GM23338 (cell line): Measurements from ENCODE around the gene MAPK8. TPM values are rescaled to one million over a fixed set of nuclear protein-coding genes. Genes with fewer than 3 reads are reported as not detected.

Source experiments
- ATAC-seq: fragments of 200-7000 bp; cut with Tn5 transposase; 3 replicates; pipeline ENCODE4 v1.9.1; 2020
- DNase-seq: peaks from one replicate; pipeline ENCODE4 v3.0.0-alpha.2; 2015; ENCODE audit warnings: low spot score
- H2AFZ ChIP-seq: fragments of 200-600 bp; sonication (generic); 2 replicates; pipeline ENCODE4 v1.8.0; 2016; ENCODE audit warnings: antibody characterized with exemption, mild to moderate bottlenecking, moderate library complexity
- H3F3A ChIP-seq: fragments of 200-600 bp; sonication (generic); replicated peaks from 2 replicates; pipeline ENCODE4 v1.8.0; 2017; ENCODE audit warnings: antibody characterized with exemption, mixed run types, low read depth
- H3K27ac ChIP-seq: fragments of 200-600 bp; sonication (generic); 2 replicates; pipeline ENCODE4 v1.6.1; 2016; ENCODE audit warnings: low read depth
- H3K27me3 ChIP-seq: fragments of 200-600 bp; sonication (generic); 2 replicates; pipeline ENCODE4 v1.8.0; 2016; ENCODE audit warnings: mild to moderate bottlenecking, mixed run types, moderate library complexity; ENCODE audit not compliant: insufficient read depth
- H3K36me3 ChIP-seq: fragments of 200-600 bp; sonication (generic); 2 replicates; pipeline ENCODE4 v1.8.0; 2016; ENCODE audit warnings: mild to moderate bottlenecking; ENCODE audit not compliant: insufficient read depth
- H3K4me1 ChIP-seq: fragments of 200-600 bp; sonication (generic); 2 replicates; pipeline ENCODE4 v1.8.0; 2016; ENCODE audit warnings: mild to moderate bottlenecking, moderate library complexity; ENCODE audit not compliant: insufficient read depth
- H3K4me2 ChIP-seq: fragments of 200-600 bp; sonication (generic); 2 replicates; pipeline ENCODE4 v1.7.1; 2017; ENCODE audit warnings: mixed run types
- H3K4me3 ChIP-seq: fragments of 200-600 bp; sonication (generic); 2 replicates; pipeline ENCODE4 v1.6.1; 2016; ENCODE audit warnings: mixed run types
- H3K79me2 ChIP-seq: fragments of 200-600 bp; sonication (generic); replicated peaks from 2 replicates; pipeline ENCODE4 v1.8.0; 2017; ENCODE audit warnings: mild to moderate bottlenecking; ENCODE audit not compliant: insufficient read depth
- H3K9me2 ChIP-seq: fragments of 200-600 bp; sonication (generic); 2 replicates; pipeline ENCODE4 v1.8.0; 2017; ENCODE audit not compliant: insufficient read depth
- H4K20me1 ChIP-seq: fragments of 200-600 bp; sonication (generic); replicated peaks from 2 replicates; pipeline ENCODE4 v1.8.0; 2017; ENCODE audit warnings: mild to moderate bottlenecking; ENCODE audit not compliant: insufficient read depth
- H3K27ac Mint-ChIP-seq: 2 replicates; pipeline ENCODE4 v1.8.0; 2020; ENCODE audit warnings: inconsistent platforms, mild to moderate bottlenecking, moderate library complexity, mixed read lengths
- H3K27me3 Mint-ChIP-seq: 3 replicates; pipeline ENCODE4 v1.8.0; 2022; ENCODE audit warnings: low read depth, mild to moderate bottlenecking, moderate library complexity, mixed read lengths, inconsistent platforms; ENCODE audit not compliant: insufficient read depth, poor library complexity
- H3K36me3 Mint-ChIP-seq: 3 replicates; pipeline ENCODE4 v1.8.0; 2021; ENCODE audit warnings: low read depth, mild to moderate bottlenecking, inconsistent platforms, moderate library complexity, mixed read lengths
- H3K4me1 Mint-ChIP-seq: 3 replicates; pipeline ENCODE4 v1.8.0; 2020; ENCODE audit warnings: mild to moderate bottlenecking, inconsistent platforms, mixed read lengths
- H3K4me3 Mint-ChIP-seq: 3 replicates; pipeline ENCODE4 v1.8.0; 2021; ENCODE audit warnings: moderate library complexity, mild to moderate bottlenecking, inconsistent platforms, mixed read lengths
- H3K9me3 Mint-ChIP-seq: 3 replicates; pipeline ENCODE4 v1.8.0; 2020; ENCODE audit warnings: moderate library complexity, mild to moderate bottlenecking, inconsistent platforms, mixed read lengths
- CREB1 ChIP-seq: fragments of 250-450 bp; sonication (Bioruptor Pico); IDR thresholded peaks from 2 replicates; pipeline ENCODE4 v1.5.0; 2020; ENCODE audit warnings: low read depth, mild to moderate bottlenecking, moderate library complexity
- CTCF ChIP-seq, 2 experiments: fragments of 200-600 bp in 1 of 2; sonication (generic) in 1 of 2; conservative IDR thresholded peaks; 2 replicates each; pipeline versions ENCODE4 v1.5.1 to v1.6.1; 2016 to 2017; ENCODE audit warnings: antibody characterized with exemption in 2 of 2, low read depth in 2 of 2, mild to moderate bottlenecking in 2 of 2, moderate library complexity in 1 of 2
- ETS1 ChIP-seq: IDR thresholded peaks from 2 replicates; pipeline ENCODE4 v1.6.1; 2016; ENCODE audit warnings: antibody characterized with exemption
- EZH2 ChIP-seq: fragments of 200-600 bp; sonication (generic); IDR thresholded peaks from one replicate; pipeline ENCODE4 v1.8.0; 2017; ENCODE audit warnings: antibody characterized with exemption, mild to moderate bottlenecking, low read depth; ENCODE audit not compliant: unreplicated experiment
- EZH2phosphoT487 ChIP-seq: fragments of 200-600 bp; sonication (generic); IDR thresholded peaks from one replicate; pipeline ENCODE4 v1.8.1; 2018; ENCODE audit warnings: antibody characterized with exemption; ENCODE audit not compliant: unreplicated experiment
- JUNB ChIP-seq: IDR thresholded peaks from one replicate; pipeline ENCODE4 v1.6.1; 2016; ENCODE audit warnings: antibody characterized with exemption; ENCODE audit not compliant: unreplicated experiment
- NANOG ChIP-seq: IDR thresholded peaks from 2 replicates; pipeline ENCODE4 v1.6.1; 2016; ENCODE audit warnings: antibody characterized with exemption, borderline replicate concordance
- POLR2AphosphoS5 ChIP-seq: IDR thresholded peaks from 2 replicates; pipeline ENCODE4 v1.6.1; 2016; ENCODE audit warnings: antibody characterized with exemption, low read depth
- STAT1 ChIP-seq: IDR thresholded peaks from one replicate; pipeline ENCODE4 v1.6.1; 2016; ENCODE audit warnings: antibody characterized with exemption; ENCODE audit not compliant: unreplicated experiment
- ZNF114 ChIP-seq: fragments of 250-450 bp; sonication (Bioruptor Pico); IDR thresholded peaks from 2 replicates; pipeline ENCODE4 v1.5.0; 2020; ENCODE audit warnings: mild to moderate bottlenecking, moderate library complexity
- ZNF331 ChIP-seq: fragments of 250-450 bp; sonication (Bioruptor Pico); IDR thresholded peaks from 2 replicates; pipeline ENCODE4 v1.5.0; 2020; ENCODE audit warnings: low read depth, mild to moderate bottlenecking, moderate library complexity
- ZNF462 ChIP-seq: fragments of 250-450 bp; sonication (Bioruptor Pico); IDR thresholded peaks from 2 replicates; pipeline ENCODE4 v1.5.0; 2020; ENCODE audit warnings: mild to moderate bottlenecking, moderate library complexity
- polyA plus RNA-seq: library from polyadenylated mRNA; unstranded; fragments of >200 nt; fragmentation: Nextera tagmentation; extraction: Ambion mirVana; gene quantifications from 2 replicates; pipeline ENCODE4 v1.2.1, GENCODE V29; 2016
- total RNA-seq: library from RNA; depleted of rRNA; stranded (reverse); fragments of >200 nt; shearing (Covaris generic); gene quantifications from 2 replicates; pipeline ENCODE4 v1.2.3, GENCODE V29; 2014
- TF ChIP-seq, protein P1 (sequence below): IDR thresholded peaks from one replicate; pipeline ENCODE4 v1.6.1; 2018; ENCODE audit warnings: antibody characterized with exemption; ENCODE audit not compliant: unreplicated experiment

MAPK8 gene
- total and polyA plus RNA-seq, 2 experiments from 2014 or later: 52.4 to 73.6 TPM

- TF ChIP-seq ZNF462 (CRISPR knock-in tag): no peak
- TF ChIP-seq CREB1 (CRISPR knock-in tag): no peak
- no peak for TF ChIP-seq JUNB
- TF ChIP-seq ETS1: no peak
- no peak for TF ChIP-seq POLR2AphosphoS5
- no peak for TF ChIP-seq NANOG
- TF ChIP-seq STAT1: no peak
- TF ChIP-seq ZNF331 (CRISPR knock-in tag): no peak
- no peak for TF ChIP-seq CTCF (conservative IDR thresholded peaks at IDR 0.05; ENCODE audit: low read depth in 2 of 2)
- no peak for TF ChIP-seq EZH2
- TF ChIP-seq, protein P1, sequence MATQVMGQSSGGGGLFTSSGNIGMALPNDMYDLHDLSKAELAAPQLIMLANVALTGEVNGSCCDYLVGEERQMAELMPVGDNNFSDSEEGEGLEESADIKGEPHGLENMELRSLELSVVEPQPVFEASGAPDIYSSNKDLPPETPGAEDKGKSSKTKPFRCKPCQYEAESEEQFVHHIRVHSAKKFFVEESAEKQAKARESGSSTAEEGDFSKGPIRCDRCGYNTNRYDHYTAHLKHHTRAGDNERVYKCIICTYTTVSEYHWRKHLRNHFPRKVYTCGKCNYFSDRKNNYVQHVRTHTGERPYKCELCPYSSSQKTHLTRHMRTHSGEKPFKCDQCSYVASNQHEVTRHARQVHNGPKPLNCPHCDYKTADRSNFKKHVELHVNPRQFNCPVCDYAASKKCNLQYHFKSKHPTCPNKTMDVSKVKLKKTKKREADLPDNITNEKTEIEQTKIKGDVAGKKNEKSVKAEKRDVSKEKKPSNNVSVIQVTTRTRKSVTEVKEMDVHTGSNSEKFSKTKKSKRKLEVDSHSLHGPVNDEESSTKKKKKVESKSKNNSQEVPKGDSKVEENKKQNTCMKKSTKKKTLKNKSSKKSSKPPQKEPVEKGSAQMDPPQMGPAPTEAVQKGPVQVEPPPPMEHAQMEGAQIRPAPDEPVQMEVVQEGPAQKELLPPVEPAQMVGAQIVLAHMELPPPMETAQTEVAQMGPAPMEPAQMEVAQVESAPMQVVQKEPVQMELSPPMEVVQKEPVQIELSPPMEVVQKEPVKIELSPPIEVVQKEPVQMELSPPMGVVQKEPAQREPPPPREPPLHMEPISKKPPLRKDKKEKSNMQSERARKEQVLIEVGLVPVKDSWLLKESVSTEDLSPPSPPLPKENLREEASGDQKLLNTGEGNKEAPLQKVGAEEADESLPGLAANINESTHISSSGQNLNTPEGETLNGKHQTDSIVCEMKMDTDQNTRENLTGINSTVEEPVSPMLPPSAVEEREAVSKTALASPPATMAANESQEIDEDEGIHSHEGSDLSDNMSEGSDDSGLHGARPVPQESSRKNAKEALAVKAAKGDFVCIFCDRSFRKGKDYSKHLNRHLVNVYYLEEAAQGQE: no peak
- no peak for TF ChIP-seq ZNF114 (CRISPR knock-in tag)
- TF ChIP-seq EZH2phosphoT487: no peak
- Mint-ChIP-seq H3K27ac (no peak overlapping the region), H3K36me3 (no peaks in the 10 kb centered on the region), H3K4me1 (peaks cover 23% of the 10 kb centered on the region), H3K27me3 (no peaks in the 10 kb centered on the region), H3K9me3 (no peaks in the 10 kb centered on the region), H3K4me3 (no peak overlapping the region)
- Histone ChIP-seq H3K9me2 (0 out of 2 replicates have a peak, but pooled peaks cover 2% of the 10 kb centered on the region), H3K4me2 (no peak overlapping the region), H3K27ac (no peak overlapping the region), H2AFZ (no peak overlapping the region), H3K36me3 (no peaks in the 10 kb centered on the region), H3K4me1 (no peaks in the 10 kb centered on the region), H3K27me3 (no peaks in the 10 kb centered on the region), H3K4me3 (no peak overlapping the region), H4K20me1 (no peaks in the 10 kb centered on the region), H3K79me2 (no peaks in the 10 kb centered on the region), H3F3A (no peaks in the 10 kb centered on the region)
- ATAC-seq (no peak), DNase-seq (no peak)
Measured at GRCh38 chr10:48271047-48271730, 35.3 kb upstream of the MAPK8 start.
